GM06990 (cell line): ENCODE measurements around the gene RSF1.
"Not testable (repeated sequence)": the region's sequence is repeated elsewhere in the genome, so short reads cannot be mapped to it uniquely, and the experiment has no call there.

Experiments
- DNase-seq: peaks from one replicate; pipeline ENCODE4 v3.0.0-alpha.2; 2011; ENCODE audit not compliant: insufficient read length; ENCODE audit errors: extremely low read depth
- H3K27me3 ChIP-seq: replicated peaks from 2 replicates; pipeline ENCODE4 v1.6.0; 2011; ENCODE audit warnings: low read length; ENCODE audit not compliant: control insufficient read depth, insufficient read depth
- H3K36me3 ChIP-seq: 2 replicates; pipeline ENCODE4 v1.5.1; 2011; ENCODE audit warnings: low read length; ENCODE audit not compliant: control insufficient read depth, insufficient read depth
- H3K4me3 ChIP-seq: replicated peaks from 2 replicates; pipeline ENCODE4 v1.5.1; 2011; ENCODE audit warnings: low read depth, mild to moderate bottlenecking, control low read depth, low read length
- CTCF ChIP-seq: IDR thresholded peaks from 2 replicates; pipeline ENCODE4 v1.5.1; 2011; ENCODE audit warnings: low read length, control low read depth, mild to moderate bottlenecking, inconsistent platforms; ENCODE audit not compliant: insufficient read depth, poor library complexity, severe bottlenecking

Gene RSF1

DNA sequence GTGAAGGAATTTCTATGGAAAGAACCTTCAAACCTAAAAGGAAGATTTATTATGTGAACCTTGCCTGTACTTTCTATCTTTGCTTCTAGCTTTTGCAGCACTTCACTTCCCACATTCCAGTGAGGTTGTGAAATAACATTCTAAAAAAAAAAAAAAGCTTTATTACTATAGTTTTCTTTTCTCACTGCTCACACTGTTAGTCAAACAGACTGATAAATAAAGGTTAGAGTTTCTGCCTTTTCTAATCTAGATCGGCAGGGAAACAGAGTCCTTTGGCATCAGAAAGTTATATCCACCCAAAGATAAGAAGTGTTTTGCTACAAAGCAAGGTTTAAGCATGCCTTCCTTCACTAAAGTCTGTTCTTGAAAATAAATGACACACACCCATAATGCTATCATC lies 3.3 kb upstream of the RSF1 start:
- TF ChIP-seq CTCF: no peak
- H3K4me3 ChIP-seq: no peak overlapping the region
- no peaks in the 10 kb centered on the region for H3K27me3 ChIP-seq
- H3K36me3 ChIP-seq: no peaks in the 10 kb centered on the region
- no peak for DNase-seq

GRCh38 chr11:77822126-77822525 lies 1.6 kb upstream of the RSF1 start:
- not testable (repeated sequence) for H3K4me3 ChIP-seq, H3K36me3 ChIP-seq, DNase-seq, H3K27me3 ChIP-seq

- DNase-seq: peak; percentile 23
- H3K27me3 ChIP-seq: no peaks in the 10 kb centered on the region
- no peaks in the 10 kb centered on the region for H3K36me3 ChIP-seq
- H3K4me3 ChIP-seq: peak overlapping the region; percentile 99
- TF ChIP-seq CTCF: no peak
Measured at GRCh38 chr11:77821349-77821851, 878 bp upstream of the RSF1 start.

DNA sequence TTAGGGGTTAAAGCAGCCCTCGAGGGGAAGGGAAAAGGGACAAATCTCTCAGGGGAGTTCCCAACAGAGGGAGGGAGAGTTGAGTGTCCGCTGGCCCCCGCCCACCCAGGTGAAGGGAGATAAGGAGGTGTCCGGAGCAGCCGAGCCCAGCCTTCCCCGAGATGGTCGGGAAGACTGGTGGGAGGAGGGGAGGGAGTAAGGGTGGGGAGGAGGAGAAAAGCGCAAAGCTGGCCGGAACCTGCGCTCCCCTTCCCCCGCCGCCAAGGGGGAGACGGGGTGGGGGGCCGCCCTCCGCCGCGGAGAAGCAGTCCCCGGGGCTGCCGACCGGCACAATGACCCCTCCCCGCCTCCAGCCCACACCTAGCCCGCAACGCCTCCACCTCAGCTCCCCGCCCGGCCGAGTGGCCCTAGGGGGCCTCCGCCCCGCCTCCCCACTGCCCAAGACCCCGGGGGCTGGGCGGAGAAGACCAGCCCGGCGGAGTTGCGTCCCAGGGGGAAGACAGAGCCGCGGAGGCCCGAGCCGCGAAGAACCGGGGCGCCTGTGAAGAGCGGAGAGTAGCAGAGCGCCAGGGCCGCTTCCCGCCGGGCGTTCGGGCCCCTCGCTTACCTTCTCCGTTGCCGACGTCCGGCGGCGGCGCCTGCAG lies 479 bp downstream of the RSF1 start:
- no peaks in the 10 kb centered on the region for H3K27me3 ChIP-seq
- no peak for TF ChIP-seq CTCF
- DNase-seq: no peak
- H3K4me3 ChIP-seq: peak overlapping the region; percentile 99
- H3K36me3 ChIP-seq: no peaks in the 10 kb centered on the region

DNA sequence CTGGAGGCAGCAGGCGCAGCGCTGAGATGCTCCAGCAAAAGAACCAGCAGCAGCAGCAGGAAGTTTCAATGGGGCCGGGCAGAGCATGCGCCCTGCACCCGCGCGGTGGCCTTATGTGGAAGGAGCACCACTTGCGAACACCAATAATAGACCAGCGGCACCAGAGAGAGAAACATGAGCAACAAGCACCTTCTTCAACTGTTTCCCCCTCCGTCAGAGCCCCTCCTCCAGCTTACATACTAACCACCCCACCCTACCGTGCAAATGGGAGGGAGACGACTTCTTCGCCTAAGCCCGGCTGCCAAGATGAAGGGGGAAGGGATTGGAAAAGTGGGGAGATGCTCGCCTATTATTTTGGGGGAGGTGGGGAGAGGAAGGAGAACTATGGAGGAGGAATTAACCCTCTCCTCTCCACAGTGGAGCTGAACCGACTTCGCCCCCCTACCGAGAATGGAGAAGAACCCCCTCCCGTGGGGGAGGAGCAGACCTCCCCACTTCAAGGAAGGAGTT lies 1.1 kb downstream of the RSF1 start:
- no peak for TF ChIP-seq CTCF
- Histone ChIP-seq H3K4me3 (peak overlapping the region; percentile 99), H3K36me3 (no peaks in the 10 kb centered on the region), H3K27me3 (no peaks in the 10 kb centered on the region)
- peak; percentile 86 for DNase-seq

GRCh38 chr11:77815459-77815858 lies 5.1 kb downstream of the RSF1 start:
- DNase-seq: no peak
- no peaks in the 10 kb centered on the region for H3K27me3 ChIP-seq
- peaks cover 2% of the 10 kb centered on the region for H3K36me3 ChIP-seq
- no peak overlapping the region for H3K4me3 ChIP-seq
- no peak for TF ChIP-seq CTCF
